GM23338 (cell line): Measurements from ENCODE around the gene TAGLN2. TPM values are rescaled to one million over a fixed set of nuclear protein-coding genes. Genes with fewer than 3 reads are reported as not detected.

Experiments used
- ATAC-seq: fragments of 200-7000 bp; cut with Tn5 transposase; 3 replicates; pipeline ENCODE4 v1.9.1; 2020
- DNase-seq: peaks from one replicate; pipeline ENCODE4 v3.0.0-alpha.2; 2015; ENCODE audit warnings: low spot score
- H2AFZ ChIP-seq: fragments of 200-600 bp; sonication (generic); 2 replicates; pipeline ENCODE4 v1.8.0; 2016; ENCODE audit warnings: antibody characterized with exemption, mild to moderate bottlenecking, moderate library complexity
- H3F3A ChIP-seq: fragments of 200-600 bp; sonication (generic); replicated peaks from 2 replicates; pipeline ENCODE4 v1.8.0; 2017; ENCODE audit warnings: antibody characterized with exemption, mixed run types, low read depth
- H3K27ac ChIP-seq: fragments of 200-600 bp; sonication (generic); 2 replicates; pipeline ENCODE4 v1.6.1; 2016; ENCODE audit warnings: low read depth
- H3K27me3 ChIP-seq: fragments of 200-600 bp; sonication (generic); 2 replicates; pipeline ENCODE4 v1.8.0; 2016; ENCODE audit warnings: mild to moderate bottlenecking, mixed run types, moderate library complexity; ENCODE audit not compliant: insufficient read depth
- H3K36me3 ChIP-seq: fragments of 200-600 bp; sonication (generic); 2 replicates; pipeline ENCODE4 v1.8.0; 2016; ENCODE audit warnings: mild to moderate bottlenecking; ENCODE audit not compliant: insufficient read depth
- H3K4me1 ChIP-seq: fragments of 200-600 bp; sonication (generic); 2 replicates; pipeline ENCODE4 v1.8.0; 2016; ENCODE audit warnings: mild to moderate bottlenecking, moderate library complexity; ENCODE audit not compliant: insufficient read depth
- H3K4me2 ChIP-seq: fragments of 200-600 bp; sonication (generic); 2 replicates; pipeline ENCODE4 v1.7.1; 2017; ENCODE audit warnings: mixed run types
- H3K4me3 ChIP-seq: fragments of 200-600 bp; sonication (generic); 2 replicates; pipeline ENCODE4 v1.6.1; 2016; ENCODE audit warnings: mixed run types
- H3K79me2 ChIP-seq: fragments of 200-600 bp; sonication (generic); replicated peaks from 2 replicates; pipeline ENCODE4 v1.8.0; 2017; ENCODE audit warnings: mild to moderate bottlenecking; ENCODE audit not compliant: insufficient read depth
- H3K9me2 ChIP-seq: fragments of 200-600 bp; sonication (generic); 2 replicates; pipeline ENCODE4 v1.8.0; 2017; ENCODE audit not compliant: insufficient read depth
- H4K20me1 ChIP-seq: fragments of 200-600 bp; sonication (generic); replicated peaks from 2 replicates; pipeline ENCODE4 v1.8.0; 2017; ENCODE audit warnings: mild to moderate bottlenecking; ENCODE audit not compliant: insufficient read depth
- H3K27ac Mint-ChIP-seq: 2 replicates; pipeline ENCODE4 v1.8.0; 2020; ENCODE audit warnings: inconsistent platforms, mild to moderate bottlenecking, moderate library complexity, mixed read lengths
- H3K27me3 Mint-ChIP-seq: 3 replicates; pipeline ENCODE4 v1.8.0; 2022; ENCODE audit warnings: low read depth, mild to moderate bottlenecking, moderate library complexity, mixed read lengths, inconsistent platforms; ENCODE audit not compliant: insufficient read depth, poor library complexity
- H3K36me3 Mint-ChIP-seq: 3 replicates; pipeline ENCODE4 v1.8.0; 2021; ENCODE audit warnings: low read depth, mild to moderate bottlenecking, inconsistent platforms, moderate library complexity, mixed read lengths
- H3K4me1 Mint-ChIP-seq: 3 replicates; pipeline ENCODE4 v1.8.0; 2020; ENCODE audit warnings: mild to moderate bottlenecking, inconsistent platforms, mixed read lengths
- H3K4me3 Mint-ChIP-seq: 3 replicates; pipeline ENCODE4 v1.8.0; 2021; ENCODE audit warnings: moderate library complexity, mild to moderate bottlenecking, inconsistent platforms, mixed read lengths
- H3K9me3 Mint-ChIP-seq: 3 replicates; pipeline ENCODE4 v1.8.0; 2020; ENCODE audit warnings: moderate library complexity, mild to moderate bottlenecking, inconsistent platforms, mixed read lengths
- CREB1 ChIP-seq: fragments of 250-450 bp; sonication (Bioruptor Pico); IDR thresholded peaks from 2 replicates; pipeline ENCODE4 v1.5.0; 2020; ENCODE audit warnings: low read depth, mild to moderate bottlenecking, moderate library complexity
- EZH2 ChIP-seq: fragments of 200-600 bp; sonication (generic); IDR thresholded peaks from one replicate; pipeline ENCODE4 v1.8.0; 2017; ENCODE audit warnings: antibody characterized with exemption, mild to moderate bottlenecking, low read depth; ENCODE audit not compliant: unreplicated experiment
- EZH2phosphoT487 ChIP-seq: fragments of 200-600 bp; sonication (generic); IDR thresholded peaks from one replicate; pipeline ENCODE4 v1.8.1; 2018; ENCODE audit warnings: antibody characterized with exemption; ENCODE audit not compliant: unreplicated experiment
- JUNB ChIP-seq: IDR thresholded peaks from one replicate; pipeline ENCODE4 v1.6.1; 2016; ENCODE audit warnings: antibody characterized with exemption; ENCODE audit not compliant: unreplicated experiment
- NANOG ChIP-seq: IDR thresholded peaks from 2 replicates; pipeline ENCODE4 v1.6.1; 2016; ENCODE audit warnings: antibody characterized with exemption, borderline replicate concordance
- POLR2AphosphoS5 ChIP-seq: IDR thresholded peaks from 2 replicates; pipeline ENCODE4 v1.6.1; 2016; ENCODE audit warnings: antibody characterized with exemption, low read depth
- STAT1 ChIP-seq: IDR thresholded peaks from one replicate; pipeline ENCODE4 v1.6.1; 2016; ENCODE audit warnings: antibody characterized with exemption; ENCODE audit not compliant: unreplicated experiment
- ZNF114 ChIP-seq: fragments of 250-450 bp; sonication (Bioruptor Pico); IDR thresholded peaks from 2 replicates; pipeline ENCODE4 v1.5.0; 2020; ENCODE audit warnings: mild to moderate bottlenecking, moderate library complexity
- ZNF331 ChIP-seq: fragments of 250-450 bp; sonication (Bioruptor Pico); IDR thresholded peaks from 2 replicates; pipeline ENCODE4 v1.5.0; 2020; ENCODE audit warnings: low read depth, mild to moderate bottlenecking, moderate library complexity
- polyA plus RNA-seq: library from polyadenylated mRNA; unstranded; fragments of >200 nt; fragmentation: Nextera tagmentation; extraction: Ambion mirVana; gene quantifications from 2 replicates; pipeline ENCODE4 v1.2.1, GENCODE V29; 2016
- total RNA-seq: library from RNA; depleted of rRNA; stranded (reverse); fragments of >200 nt; shearing (Covaris generic); gene quantifications from 2 replicates; pipeline ENCODE4 v1.2.3, GENCODE V29; 2014
- TF ChIP-seq, protein P1 (sequence below): IDR thresholded peaks from 2 replicates; pipeline ENCODE4 v1.6.1; 2016; ENCODE audit warnings: antibody characterized with exemption
- TF ChIP-seq, protein P2 (sequence below), 2 experiments: fragments of 200-600 bp in 1 of 2; sonication (generic) in 1 of 2; conservative IDR thresholded peaks; 2 replicates each; pipeline versions ENCODE4 v1.5.1 to v1.6.1; 2016 to 2017; ENCODE audit warnings: antibody characterized with exemption in 2 of 2, low read depth in 2 of 2, mild to moderate bottlenecking in 2 of 2, moderate library complexity in 1 of 2
- TF ChIP-seq, protein P3 (sequence below): fragments of 250-450 bp; sonication (Bioruptor Pico); IDR thresholded peaks from 2 replicates; pipeline ENCODE4 v1.5.0; 2020; ENCODE audit warnings: mild to moderate bottlenecking, moderate library complexity
- TF ChIP-seq, protein P4 (sequence below): IDR thresholded peaks from one replicate; pipeline ENCODE4 v1.6.1; 2018; ENCODE audit warnings: antibody characterized with exemption; ENCODE audit not compliant: unreplicated experiment

The TAGLN2 gene
- total and polyA plus RNA-seq, 2 experiments from 2014 or later, result 58.2 to 60.1 TPM

DNA sequence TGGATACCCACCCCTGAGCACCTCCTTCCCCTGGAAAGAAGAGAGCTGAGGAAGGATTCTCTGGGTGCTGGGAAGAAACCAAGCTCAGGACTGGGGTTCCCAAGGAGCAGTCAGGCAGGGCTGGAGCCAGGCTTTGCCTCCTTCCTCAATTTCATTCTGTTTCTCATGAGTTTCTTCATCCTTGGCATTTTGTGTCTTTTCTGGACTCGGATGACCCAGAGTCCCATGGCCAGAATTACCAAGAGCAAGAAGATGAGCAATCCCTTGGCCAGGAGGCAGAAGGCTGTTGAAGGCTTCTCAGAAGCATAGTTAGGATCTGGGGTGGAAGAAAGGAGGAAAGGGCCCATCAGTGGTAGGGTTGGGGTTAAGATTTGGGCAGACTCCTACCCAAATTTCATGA is 26.2 kb upstream of the TAGLN2 start:
- Histone ChIP-seq H3F3A (no peaks in the 10 kb centered on the region), H3K9me2 (peaks cover 8% of the 10 kb centered on the region), H3K79me2 (no peaks in the 10 kb centered on the region), H3K36me3 (no peaks in the 10 kb centered on the region), H3K4me3 (no peak overlapping the region), H2AFZ (no peak overlapping the region), H3K27ac (no peak overlapping the region), H3K27me3 (no peaks in the 10 kb centered on the region), H3K4me2 (no peak overlapping the region), H4K20me1 (no peaks in the 10 kb centered on the region), H3K4me1 (peaks cover 2% of the 10 kb centered on the region)
- DNase-seq (no peak), ATAC-seq (no peak)
- Mint-ChIP-seq H3K36me3 (no peaks in the 10 kb centered on the region), H3K4me3 (no peak overlapping the region), H3K27me3 (peaks cover 7% of the 10 kb centered on the region), H3K9me3 (no peaks in the 10 kb centered on the region), H3K27ac (no peak overlapping the region), H3K4me1 (peaks cover 4% of the 10 kb centered on the region; the same call in 2 of the 3 replicates)
- TF ChIP-seq STAT1 (no peak), EZH2phosphoT487 (no peak), ZNF331 (CRISPR knock-in tag) (no peak), JUNB (no peak), ZNF114 (CRISPR knock-in tag) (no peak), EZH2 (no peak), CREB1 (CRISPR knock-in tag) (no peak), NANOG (no peak), POLR2AphosphoS5 (no peak)
- TF ChIP-seq, protein P1, sequence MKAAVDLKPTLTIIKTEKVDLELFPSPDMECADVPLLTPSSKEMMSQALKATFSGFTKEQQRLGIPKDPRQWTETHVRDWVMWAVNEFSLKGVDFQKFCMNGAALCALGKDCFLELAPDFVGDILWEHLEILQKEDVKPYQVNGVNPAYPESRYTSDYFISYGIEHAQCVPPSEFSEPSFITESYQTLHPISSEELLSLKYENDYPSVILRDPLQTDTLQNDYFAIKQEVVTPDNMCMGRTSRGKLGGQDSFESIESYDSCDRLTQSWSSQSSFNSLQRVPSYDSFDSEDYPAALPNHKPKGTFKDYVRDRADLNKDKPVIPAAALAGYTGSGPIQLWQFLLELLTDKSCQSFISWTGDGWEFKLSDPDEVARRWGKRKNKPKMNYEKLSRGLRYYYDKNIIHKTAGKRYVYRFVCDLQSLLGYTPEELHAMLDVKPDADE, result no peak
- TF ChIP-seq, protein P2, sequence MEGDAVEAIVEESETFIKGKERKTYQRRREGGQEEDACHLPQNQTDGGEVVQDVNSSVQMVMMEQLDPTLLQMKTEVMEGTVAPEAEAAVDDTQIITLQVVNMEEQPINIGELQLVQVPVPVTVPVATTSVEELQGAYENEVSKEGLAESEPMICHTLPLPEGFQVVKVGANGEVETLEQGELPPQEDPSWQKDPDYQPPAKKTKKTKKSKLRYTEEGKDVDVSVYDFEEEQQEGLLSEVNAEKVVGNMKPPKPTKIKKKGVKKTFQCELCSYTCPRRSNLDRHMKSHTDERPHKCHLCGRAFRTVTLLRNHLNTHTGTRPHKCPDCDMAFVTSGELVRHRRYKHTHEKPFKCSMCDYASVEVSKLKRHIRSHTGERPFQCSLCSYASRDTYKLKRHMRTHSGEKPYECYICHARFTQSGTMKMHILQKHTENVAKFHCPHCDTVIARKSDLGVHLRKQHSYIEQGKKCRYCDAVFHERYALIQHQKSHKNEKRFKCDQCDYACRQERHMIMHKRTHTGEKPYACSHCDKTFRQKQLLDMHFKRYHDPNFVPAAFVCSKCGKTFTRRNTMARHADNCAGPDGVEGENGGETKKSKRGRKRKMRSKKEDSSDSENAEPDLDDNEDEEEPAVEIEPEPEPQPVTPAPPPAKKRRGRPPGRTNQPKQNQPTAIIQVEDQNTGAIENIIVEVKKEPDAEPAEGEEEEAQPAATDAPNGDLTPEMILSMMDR (conservative IDR thresholded peaks at IDR 0.05; ENCODE audit: low read depth in 2 of 2), result no peak
- TF ChIP-seq, protein P3, sequence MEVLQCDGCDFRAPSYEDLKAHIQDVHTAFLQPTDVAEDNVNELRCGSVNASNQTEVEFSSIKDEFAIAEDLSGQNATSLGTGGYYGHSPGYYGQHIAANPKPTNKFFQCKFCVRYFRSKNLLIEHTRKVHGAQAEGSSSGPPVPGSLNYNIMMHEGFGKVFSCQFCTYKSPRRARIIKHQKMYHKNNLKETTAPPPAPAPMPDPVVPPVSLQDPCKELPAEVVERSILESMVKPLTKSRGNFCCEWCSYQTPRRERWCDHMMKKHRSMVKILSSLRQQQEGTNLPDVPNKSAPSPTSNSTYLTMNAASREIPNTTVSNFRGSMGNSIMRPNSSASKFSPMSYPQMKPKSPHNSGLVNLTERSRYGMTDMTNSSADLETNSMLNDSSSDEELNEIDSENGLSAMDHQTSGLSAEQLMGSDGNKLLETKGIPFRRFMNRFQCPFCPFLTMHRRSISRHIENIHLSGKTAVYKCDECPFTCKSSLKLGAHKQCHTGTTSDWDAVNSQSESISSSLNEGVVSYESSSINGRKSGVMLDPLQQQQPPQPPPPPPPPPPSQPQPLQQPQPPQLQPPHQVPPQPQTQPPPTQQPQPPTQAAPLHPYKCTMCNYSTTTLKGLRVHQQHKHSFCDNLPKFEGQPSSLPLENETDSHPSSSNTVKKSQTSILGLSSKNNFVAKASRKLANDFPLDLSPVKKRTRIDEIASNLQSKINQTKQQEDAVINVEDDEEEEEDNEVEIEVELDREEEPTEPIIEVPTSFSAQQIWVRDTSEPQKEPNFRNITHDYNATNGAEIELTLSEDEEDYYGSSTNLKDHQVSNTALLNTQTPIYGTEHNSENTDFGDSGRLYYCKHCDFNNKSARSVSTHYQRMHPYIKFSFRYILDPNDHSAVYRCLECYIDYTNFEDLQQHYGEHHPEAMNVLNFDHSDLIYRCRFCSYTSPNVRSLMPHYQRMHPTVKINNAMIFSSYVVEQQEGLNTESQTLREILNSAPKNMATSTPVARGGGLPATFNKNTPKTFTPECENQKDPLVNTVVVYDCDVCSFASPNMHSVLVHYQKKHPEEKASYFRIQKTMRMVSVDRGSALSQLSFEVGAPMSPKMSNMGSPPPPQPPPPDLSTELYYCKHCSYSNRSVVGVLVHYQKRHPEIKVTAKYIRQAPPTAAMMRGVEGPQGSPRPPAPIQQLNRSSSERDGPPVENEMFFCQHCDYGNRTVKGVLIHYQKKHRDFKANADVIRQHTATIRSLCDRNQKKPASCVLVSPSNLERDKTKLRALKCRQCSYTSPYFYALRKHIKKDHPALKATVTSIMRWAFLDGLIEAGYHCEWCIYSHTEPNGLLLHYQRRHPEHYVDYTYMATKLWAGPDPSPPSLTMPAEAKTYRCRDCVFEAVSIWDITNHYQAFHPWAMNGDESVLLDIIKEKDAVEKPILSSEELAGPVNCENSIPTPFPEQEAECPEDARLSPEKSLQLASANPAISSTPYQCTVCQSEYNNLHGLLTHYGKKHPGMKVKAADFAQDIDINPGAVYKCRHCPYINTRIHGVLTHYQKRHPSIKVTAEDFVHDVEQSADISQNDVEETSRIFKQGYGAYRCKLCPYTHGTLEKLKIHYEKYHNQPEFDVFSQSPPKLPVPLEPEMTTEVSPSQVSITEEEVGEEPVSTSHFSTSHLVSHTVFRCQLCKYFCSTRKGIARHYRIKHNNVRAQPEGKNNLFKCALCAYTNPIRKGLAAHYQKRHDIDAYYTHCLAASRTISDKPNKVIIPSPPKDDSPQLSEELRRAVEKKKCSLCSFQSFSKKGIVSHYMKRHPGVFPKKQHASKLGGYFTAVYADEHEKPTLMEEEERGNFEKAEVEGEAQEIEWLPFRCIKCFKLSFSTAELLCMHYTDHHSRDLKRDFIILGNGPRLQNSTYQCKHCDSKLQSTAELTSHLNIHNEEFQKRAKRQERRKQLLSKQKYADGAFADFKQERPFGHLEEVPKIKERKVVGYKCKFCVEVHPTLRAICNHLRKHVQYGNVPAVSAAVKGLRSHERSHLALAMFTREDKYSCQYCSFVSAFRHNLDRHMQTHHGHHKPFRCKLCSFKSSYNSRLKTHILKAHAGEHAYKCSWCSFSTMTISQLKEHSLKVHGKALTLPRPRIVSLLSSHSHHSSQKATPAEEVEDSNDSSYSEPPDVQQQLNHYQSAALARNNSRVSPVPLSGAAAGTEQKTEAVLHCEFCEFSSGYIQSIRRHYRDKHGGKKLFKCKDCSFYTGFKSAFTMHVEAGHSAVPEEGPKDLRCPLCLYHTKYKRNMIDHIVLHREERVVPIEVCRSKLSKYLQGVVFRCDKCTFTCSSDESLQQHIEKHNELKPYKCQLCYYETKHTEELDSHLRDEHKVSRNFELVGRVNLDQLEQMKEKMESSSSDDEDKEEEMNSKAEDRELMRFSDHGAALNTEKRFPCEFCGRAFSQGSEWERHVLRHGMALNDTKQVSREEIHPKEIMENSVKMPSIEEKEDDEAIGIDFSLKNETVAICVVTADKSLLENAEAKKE (CRISPR knock-in tag), result no peak
- TF ChIP-seq, protein P4, sequence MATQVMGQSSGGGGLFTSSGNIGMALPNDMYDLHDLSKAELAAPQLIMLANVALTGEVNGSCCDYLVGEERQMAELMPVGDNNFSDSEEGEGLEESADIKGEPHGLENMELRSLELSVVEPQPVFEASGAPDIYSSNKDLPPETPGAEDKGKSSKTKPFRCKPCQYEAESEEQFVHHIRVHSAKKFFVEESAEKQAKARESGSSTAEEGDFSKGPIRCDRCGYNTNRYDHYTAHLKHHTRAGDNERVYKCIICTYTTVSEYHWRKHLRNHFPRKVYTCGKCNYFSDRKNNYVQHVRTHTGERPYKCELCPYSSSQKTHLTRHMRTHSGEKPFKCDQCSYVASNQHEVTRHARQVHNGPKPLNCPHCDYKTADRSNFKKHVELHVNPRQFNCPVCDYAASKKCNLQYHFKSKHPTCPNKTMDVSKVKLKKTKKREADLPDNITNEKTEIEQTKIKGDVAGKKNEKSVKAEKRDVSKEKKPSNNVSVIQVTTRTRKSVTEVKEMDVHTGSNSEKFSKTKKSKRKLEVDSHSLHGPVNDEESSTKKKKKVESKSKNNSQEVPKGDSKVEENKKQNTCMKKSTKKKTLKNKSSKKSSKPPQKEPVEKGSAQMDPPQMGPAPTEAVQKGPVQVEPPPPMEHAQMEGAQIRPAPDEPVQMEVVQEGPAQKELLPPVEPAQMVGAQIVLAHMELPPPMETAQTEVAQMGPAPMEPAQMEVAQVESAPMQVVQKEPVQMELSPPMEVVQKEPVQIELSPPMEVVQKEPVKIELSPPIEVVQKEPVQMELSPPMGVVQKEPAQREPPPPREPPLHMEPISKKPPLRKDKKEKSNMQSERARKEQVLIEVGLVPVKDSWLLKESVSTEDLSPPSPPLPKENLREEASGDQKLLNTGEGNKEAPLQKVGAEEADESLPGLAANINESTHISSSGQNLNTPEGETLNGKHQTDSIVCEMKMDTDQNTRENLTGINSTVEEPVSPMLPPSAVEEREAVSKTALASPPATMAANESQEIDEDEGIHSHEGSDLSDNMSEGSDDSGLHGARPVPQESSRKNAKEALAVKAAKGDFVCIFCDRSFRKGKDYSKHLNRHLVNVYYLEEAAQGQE, result no peak
